Parathyroid adenoma (tissue), 2 donors: Measurements from ENCODE around the gene VDAC1.
A peak's percentile ranks its signal among the peaks of the same experiment; 100 is the strongest.

Experiments used
- H2AFZ ChIP-seq: fragments of 300-600 bp; sonication (generic); one replicate; pipeline ENCODE4 v1.7.0; 2017; ENCODE audit warnings: antibody characterized with exemption, mild to moderate bottlenecking
- H3K27ac ChIP-seq: fragments of 300-600 bp; sonication (generic); one replicate; pipeline ENCODE4 v1.7.0; 2017
- H3K27me3 ChIP-seq: fragments of 300-600 bp; sonication (generic); one replicate; pipeline ENCODE4 v1.7.0; 2017; ENCODE audit warnings: low read length; ENCODE audit not compliant: control insufficient read depth, insufficient read depth
- H3K36me3 ChIP-seq: fragments of 300-600 bp; sonication (generic); one replicate; pipeline ENCODE4 v1.7.0; 2017; ENCODE audit warnings: low read length; ENCODE audit not compliant: control insufficient read depth, insufficient read depth
- H3K4me1 ChIP-seq: fragments of 300-600 bp; sonication (generic); one replicate; pipeline ENCODE4 v1.7.0; 2017; ENCODE audit warnings: control low read depth
- H3K4me2 ChIP-seq: fragments of 300-600 bp; sonication (generic); one replicate; pipeline ENCODE4 v1.7.0; 2017; ENCODE audit warnings: low read length
- H3K4me3 ChIP-seq: fragments of 300-600 bp; sonication (generic); one replicate; pipeline ENCODE4 v1.7.0; 2017; ENCODE audit warnings: low read depth, low read length
- H3K79me2 ChIP-seq: fragments of 300-600 bp; sonication (generic); one replicate; pipeline ENCODE4 v1.7.0; 2017; ENCODE audit warnings: control low read depth
- H3K9ac ChIP-seq: fragments of 300-600 bp; sonication (generic); one replicate; pipeline ENCODE4 v1.7.0; 2017; ENCODE audit warnings: mild to moderate bottlenecking
- H3K9me3 ChIP-seq: fragments of 300-600 bp; sonication (generic); one replicate; pipeline ENCODE4 v1.7.0; 2017; ENCODE audit warnings: low read length; ENCODE audit not compliant: control insufficient read depth
- TF ChIP-seq, protein P1 (sequence below): fragments of 300-600 bp; sonication (generic); IDR thresholded peaks from one replicate; pipeline ENCODE4 v1.7.0; 2017; ENCODE audit warnings: antibody characterized with exemption, mild to moderate bottlenecking
- donor health status: primary hyperparathyroidism.

Gene VDAC1

DNA sequence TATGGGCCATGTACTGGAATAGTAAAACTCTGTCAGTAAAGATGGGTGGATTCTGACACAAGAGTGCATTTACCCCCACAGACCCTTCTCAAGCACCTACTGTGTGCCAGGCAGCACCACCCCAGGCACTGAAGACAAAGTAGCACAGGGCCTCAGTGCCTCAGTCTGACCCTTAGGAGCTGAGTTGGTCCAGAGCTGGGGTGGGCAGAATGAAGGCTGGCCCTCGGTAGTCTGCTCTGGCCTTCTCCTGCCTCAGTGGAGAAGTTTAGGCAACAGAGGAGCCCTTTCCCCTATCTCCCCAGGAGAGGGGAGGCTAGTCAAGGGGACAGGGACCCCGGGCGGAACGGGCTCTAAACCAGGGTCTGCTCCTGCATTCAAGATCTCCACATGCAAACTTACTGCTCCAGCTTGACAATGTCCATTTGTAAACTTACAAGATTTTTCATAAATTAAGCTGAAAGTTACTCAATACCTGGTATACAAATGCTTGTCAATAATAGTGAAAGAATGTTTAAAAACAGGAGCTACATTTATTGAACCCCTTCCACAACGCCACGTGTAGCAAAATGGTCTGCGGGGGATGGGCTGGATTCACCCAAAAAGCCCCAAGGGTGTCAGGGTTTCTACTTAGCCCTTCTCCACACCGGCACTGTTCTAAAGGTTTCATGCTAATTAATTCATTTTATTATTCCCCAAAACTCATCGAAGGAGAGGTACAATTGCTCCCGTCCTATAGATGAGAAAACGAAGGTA, 1.5 kb downstream of the VDAC1 start:
- H3K4me2 ChIP-seq, result peak overlapping the region; percentile 61
- TF ChIP-seq, protein P1, sequence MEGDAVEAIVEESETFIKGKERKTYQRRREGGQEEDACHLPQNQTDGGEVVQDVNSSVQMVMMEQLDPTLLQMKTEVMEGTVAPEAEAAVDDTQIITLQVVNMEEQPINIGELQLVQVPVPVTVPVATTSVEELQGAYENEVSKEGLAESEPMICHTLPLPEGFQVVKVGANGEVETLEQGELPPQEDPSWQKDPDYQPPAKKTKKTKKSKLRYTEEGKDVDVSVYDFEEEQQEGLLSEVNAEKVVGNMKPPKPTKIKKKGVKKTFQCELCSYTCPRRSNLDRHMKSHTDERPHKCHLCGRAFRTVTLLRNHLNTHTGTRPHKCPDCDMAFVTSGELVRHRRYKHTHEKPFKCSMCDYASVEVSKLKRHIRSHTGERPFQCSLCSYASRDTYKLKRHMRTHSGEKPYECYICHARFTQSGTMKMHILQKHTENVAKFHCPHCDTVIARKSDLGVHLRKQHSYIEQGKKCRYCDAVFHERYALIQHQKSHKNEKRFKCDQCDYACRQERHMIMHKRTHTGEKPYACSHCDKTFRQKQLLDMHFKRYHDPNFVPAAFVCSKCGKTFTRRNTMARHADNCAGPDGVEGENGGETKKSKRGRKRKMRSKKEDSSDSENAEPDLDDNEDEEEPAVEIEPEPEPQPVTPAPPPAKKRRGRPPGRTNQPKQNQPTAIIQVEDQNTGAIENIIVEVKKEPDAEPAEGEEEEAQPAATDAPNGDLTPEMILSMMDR, result no peak
- H3K9ac ChIP-seq, result no peak overlapping the region
- peaks cover 29% of the 10 kb centered on the region for H3K4me1 ChIP-seq
- H3K27me3 ChIP-seq, result no peaks in the 10 kb centered on the region
- H2AFZ ChIP-seq, result peak overlapping the region; percentile 98
- H3K4me3 ChIP-seq, result peak overlapping the region; percentile 67
- H3K36me3 ChIP-seq, result no peaks in the 10 kb centered on the region
- H3K27ac ChIP-seq, result peak overlapping the region; percentile 98
- no peaks in the 10 kb centered on the region for H3K9me3 ChIP-seq
- peaks cover 51% of the 10 kb centered on the region for H3K79me2 ChIP-seq

GRCh38 chr5:134001938-134002731, 2.6 kb downstream of the VDAC1 start:
- Histone ChIP-seq H3K9ac (no peak overlapping the region), H3K79me2 (peaks cover 60% of the 10 kb centered on the region), H2AFZ (no peak overlapping the region), H3K4me3 (no peak overlapping the region), H3K4me1 (peaks cover 29% of the 10 kb centered on the region), H3K27ac (no peak overlapping the region), H3K9me3 (no peaks in the 10 kb centered on the region), H3K27me3 (no peaks in the 10 kb centered on the region), H3K36me3 (no peaks in the 10 kb centered on the region), H3K4me2 (no peak overlapping the region)
- TF ChIP-seq, protein P1, result no peak

GRCh38 chr5:134000696-134001453, 3.9 kb downstream of the VDAC1 start:
- H3K9ac ChIP-seq, result no peak overlapping the region
- TF ChIP-seq, protein P1, result no peak
- H3K36me3 ChIP-seq, result no peaks in the 10 kb centered on the region
- no peaks in the 10 kb centered on the region for H3K9me3 ChIP-seq
- H3K4me1 ChIP-seq, result peaks cover 40% of the 10 kb centered on the region
- no peak overlapping the region for H3K4me2 ChIP-seq
- peaks cover 72% of the 10 kb centered on the region for H3K79me2 ChIP-seq
- H3K27ac ChIP-seq, result no peak overlapping the region
- no peak overlapping the region for H3K4me3 ChIP-seq
- H2AFZ ChIP-seq, result no peak overlapping the region
- no peaks in the 10 kb centered on the region for H3K27me3 ChIP-seq

GRCh38 chr5:134000091-134000511, 4.7 kb downstream of the VDAC1 start:
- Histone ChIP-seq H3K4me2 (no peak overlapping the region), H3K79me2 (peaks cover 77% of the 10 kb centered on the region), H3K4me3 (no peak overlapping the region), H3K9ac (no peak overlapping the region), H3K36me3 (no peaks in the 10 kb centered on the region), H3K9me3 (no peaks in the 10 kb centered on the region), H3K27me3 (no peaks in the 10 kb centered on the region), H2AFZ (no peak overlapping the region), H3K27ac (no peak overlapping the region), H3K4me1 (peaks cover 44% of the 10 kb centered on the region)
- TF ChIP-seq, protein P1, result no peak
